CD4-positive, alpha-beta T cell treated with Interleukin-6 for 4 hours (primary cell): ENCODE measurements around the gene DEPDC5.

Source experiments
- DNase-seq: peaks from one replicate; pipeline ENCODE4 v3.0.0-alpha.2; 2020; ENCODE audit warnings: mixed read lengths

Gene DEPDC5

GRCh38 chr22:31899669-31900068 lies 145.8 kb downstream of the DEPDC5 start:
- DNase-seq, result no peak

- DNase-seq, result no peak
Measured at GRCh38 chr22:31901388-31902137, 147.7 kb downstream of the DEPDC5 start.

DNA sequence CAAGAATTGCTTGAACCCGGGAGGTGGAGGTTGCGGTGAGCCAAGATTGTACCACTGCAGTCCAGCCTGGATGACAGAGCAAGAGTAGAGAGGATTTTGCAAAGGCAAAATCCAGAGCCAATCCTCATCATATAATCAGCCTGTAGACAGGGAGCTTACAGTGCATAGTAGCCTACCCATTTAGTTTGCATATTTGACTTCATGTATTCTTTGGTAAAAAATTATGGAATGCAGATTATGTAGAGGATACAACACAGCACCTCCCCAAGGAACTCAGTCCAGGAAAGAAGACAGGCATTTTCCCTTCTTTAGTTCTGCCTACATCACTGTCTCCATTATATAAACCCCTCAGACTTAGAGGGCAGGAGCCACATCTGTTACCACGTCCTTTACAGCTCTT lies 150.8 kb downstream of the DEPDC5 start:
- no peak for DNase-seq

- no peak for DNase-seq
Measured at GRCh38 chr22:31905356-31905755, 151.5 kb downstream of the DEPDC5 start.

DNA sequence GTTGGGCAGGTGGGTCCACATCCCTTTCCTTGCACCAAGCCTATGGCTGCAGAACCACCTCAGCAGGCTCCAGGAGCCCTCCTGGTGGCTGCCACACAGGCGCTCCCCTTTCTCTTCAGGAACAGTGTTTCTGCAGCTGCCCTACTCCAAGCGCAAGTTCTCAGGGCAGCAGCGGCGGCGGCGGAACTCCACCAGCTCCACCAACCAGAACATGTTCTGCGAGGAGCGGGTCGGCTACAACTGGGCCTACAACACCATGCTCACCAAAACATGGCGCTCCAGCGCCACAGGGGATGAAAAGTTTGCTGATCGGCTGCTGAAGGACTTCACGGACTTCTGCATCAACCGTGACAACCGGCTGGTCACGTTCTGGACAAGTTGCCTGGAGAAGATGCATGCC lies 152.3 kb downstream of the DEPDC5 start:
- DNase-seq, result no peak

- no peak for DNase-seq
Measured at GRCh38 chr22:31906569-31906968, 152.8 kb downstream of the DEPDC5 start.

DNA sequence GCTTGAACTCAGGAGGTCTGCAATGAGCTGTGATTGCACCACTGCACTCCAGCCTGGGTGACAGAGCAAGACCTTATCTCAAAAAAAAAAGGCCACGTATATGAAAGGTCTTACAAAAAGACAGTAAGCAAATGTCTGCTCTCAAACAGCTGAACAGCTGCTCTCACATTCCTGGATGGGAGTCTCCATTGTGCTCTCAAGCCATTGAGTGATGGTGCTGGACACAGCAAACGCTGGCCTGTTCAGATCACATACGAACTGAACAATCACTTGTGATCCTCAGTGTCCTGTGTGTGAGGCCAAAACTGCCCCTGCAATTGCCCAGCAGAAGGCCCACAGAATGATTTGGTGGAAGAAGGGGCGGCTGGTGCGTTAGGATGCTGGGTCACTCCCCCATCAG lies 156.2 kb downstream of the DEPDC5 start:
- no peak for DNase-seq

DNA sequence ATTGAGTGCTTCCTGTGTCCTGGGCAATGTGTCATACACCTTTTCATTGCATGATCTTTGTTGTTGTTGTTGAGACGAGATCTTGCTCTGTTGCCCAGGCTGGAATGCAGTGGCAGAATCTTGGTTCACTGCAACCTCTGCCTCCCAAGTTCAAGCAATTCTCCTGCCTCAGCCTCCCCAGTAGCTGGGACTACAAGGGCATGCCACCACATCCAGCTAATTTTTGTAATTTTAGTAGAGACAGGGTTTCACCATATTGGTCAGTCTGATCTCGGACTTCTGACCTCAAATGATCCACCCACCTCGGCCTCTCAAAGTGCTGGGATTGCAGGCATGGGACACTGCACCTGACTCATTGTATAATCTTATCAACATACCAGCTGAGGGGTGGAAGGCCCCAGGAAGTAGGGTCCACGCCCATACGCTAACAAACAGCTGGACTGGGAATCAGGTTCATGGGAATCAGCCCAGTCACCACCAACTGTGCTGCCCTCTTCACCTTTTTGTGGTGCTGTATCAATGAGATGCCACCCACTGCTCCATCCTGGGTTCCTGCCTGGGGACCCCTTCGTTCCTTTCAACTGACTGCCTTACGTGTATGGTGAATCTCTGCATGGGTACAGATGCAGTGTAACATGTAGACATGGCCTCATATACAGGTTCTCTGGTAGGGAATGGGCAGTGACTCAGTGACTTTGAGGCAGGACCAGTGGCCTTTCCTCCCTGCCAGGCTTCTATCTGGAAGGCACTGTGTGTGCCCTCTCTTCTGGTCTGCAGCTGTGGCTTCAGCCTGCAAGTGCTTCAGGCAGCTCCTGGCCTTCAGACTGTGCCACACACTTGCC lies 158.0 kb downstream of the DEPDC5 start:
- DNase-seq, result no peak

DNA sequence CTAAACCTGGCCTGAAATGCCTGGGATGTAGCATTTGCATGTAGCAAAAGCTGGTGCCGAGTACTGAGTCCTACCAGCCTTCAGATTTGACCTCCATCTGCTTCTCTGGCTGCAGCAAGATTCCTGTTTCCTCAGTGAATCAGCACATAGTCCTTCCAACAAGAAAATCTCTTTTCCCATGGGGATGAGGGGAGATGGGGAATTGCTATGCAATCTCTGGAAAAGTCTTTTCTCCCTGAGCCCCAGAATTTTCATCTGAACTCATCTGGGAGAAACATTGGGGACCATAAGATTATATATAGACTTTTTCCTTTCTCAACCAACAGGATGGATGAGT lies 158.6 kb downstream of the DEPDC5 start:
- no peak for DNase-seq

DNA sequence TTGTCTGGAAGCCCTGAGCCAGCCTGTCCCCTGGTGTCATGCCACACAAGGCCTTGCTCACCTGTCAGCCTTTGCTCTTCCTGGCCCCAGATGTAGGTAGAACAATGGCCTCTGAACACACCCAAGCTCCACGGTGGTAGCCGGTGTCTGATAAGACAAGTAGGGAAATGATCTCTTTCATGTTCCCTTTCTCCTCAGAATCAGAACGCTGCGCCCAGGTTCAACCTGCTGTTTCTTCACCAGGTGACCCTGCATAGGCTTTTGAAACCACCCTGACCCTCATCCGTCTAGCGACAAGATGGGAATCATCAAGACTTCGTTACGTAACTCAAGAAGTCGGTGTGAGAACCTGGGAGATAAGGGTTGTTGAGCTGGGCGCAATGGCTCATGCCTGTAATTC lies 161.8 kb downstream of the DEPDC5 start:
- no peak for DNase-seq

GRCh38 chr22:31917227-31917921 lies 163.6 kb downstream of the DEPDC5 start:
- no peak for DNase-seq

GRCh38 chr22:31919730-31920129 lies 165.9 kb downstream of the DEPDC5 start:
- no peak for DNase-seq

GRCh38 chr22:31920306-31920705 lies 166.5 kb downstream of the DEPDC5 start:
- no peak for DNase-seq

GRCh38 chr22:31921106-31921505 lies 167.3 kb downstream of the DEPDC5 start:
- no peak for DNase-seq

- DNase-seq, result no peak
Measured at GRCh38 chr22:31922534-31922933, 168.7 kb downstream of the DEPDC5 start.

- no peak for DNase-seq
Measured at GRCh38 chr22:31923136-31923535, 169.3 kb downstream of the DEPDC5 start.

GRCh38 chr22:31923747-31924146 lies 169.9 kb downstream of the DEPDC5 start:
- DNase-seq, result no peak

GRCh38 chr22:31925056-31925455 lies 171.2 kb downstream of the DEPDC5 start:
- no peak for DNase-seq

GRCh38 chr22:31926024-31926423 lies 172.2 kb downstream of the DEPDC5 start:
- no peak for DNase-seq

GRCh38 chr22:31926969-31927368 lies 173.2 kb downstream of the DEPDC5 start:
- DNase-seq, result no peak

- no peak for DNase-seq
Measured at GRCh38 chr22:31927562-31927961, 173.7 kb downstream of the DEPDC5 start.

- no peak for DNase-seq
Measured at GRCh38 chr22:31929167-31929930, 175.5 kb downstream of the DEPDC5 start.

- no peak for DNase-seq
Measured at GRCh38 chr22:31932863-31933262, 179.0 kb downstream of the DEPDC5 start.
